Thyroid gland (tissue), 4 donors: ENCODE results near the gene ARHGAP28. TPM values are rescaled to one million over a fixed set of nuclear protein-coding genes. Genes with fewer than 3 reads are reported as not detected.

Source experiments
- DNase-seq, 2 donors: peaks; one replicate each; pipeline ENCODE4 v3.0.0-alpha.2; 2019
- H3K27ac ChIP-seq, 3 donors: fragments of 200-600 bp; sonication (generic); 1 replicate in 2 of 3; 2 replicates in 1 of 3; pipeline ENCODE4 v1.5.1; 2016 to 2019; ENCODE audit warnings: mild to moderate bottlenecking in 1 of 3, moderate library complexity in 1 of 3
- H3K27me3 ChIP-seq: fragments of 200-600 bp; sonication (generic); one replicate; pipeline ENCODE4 v1.5.1; 2019
- H3K36me3 ChIP-seq, 2 donors: fragments of 200-600 bp; sonication (generic); one replicate each; pipeline ENCODE4 v1.5.1; 2016 to 2019
- H3K4me1 ChIP-seq, 2 donors: fragments of 200-600 bp; sonication (generic); one replicate each; pipeline ENCODE4 v1.5.1; 2017 to 2019
- H3K4me3 ChIP-seq, 3 donors: fragments of 200-600 bp; sonication (generic); replicated peaks in 1 of 3; 1 replicate in 2 of 3; 2 replicates in 1 of 3; pipeline ENCODE4 v1.5.1; 2016; ENCODE audit warnings: mild to moderate bottlenecking in 1 of 3
- H3K9me3 ChIP-seq: fragments of 200-600 bp; sonication (generic); one replicate; pipeline ENCODE4 v1.5.1; 2017
- POLR2A ChIP-seq, 2 donors: fragments of 450-650 bp; IDR thresholded peaks; one replicate each; pipeline ENCODE4 v1.6.1; 2017; ENCODE audit warnings: antibody characterized with exemption in 2 of 2, mild to moderate bottlenecking in 2 of 2, moderate library complexity in 1 of 2
- WGBS, 2 donors: methylation state at CpG; one replicate each; pipeline ENCODE4 v1.1.5; 2017; 5-methylcytosine and 5-hydroxymethylcytosine counted together
- intact Hi-C: fragments of 100-400 bp; cut with DNase I; formaldehyde crosslinking; loops from one replicate; pipeline ENCODE4 v1.15.1; 2023
- total RNA-seq, 4 donors: library from RNA; depleted of rRNA; stranded (reverse); fragments of >200 nt; gene quantifications; one replicate each; pipeline ENCODE4 v1.2.3, GENCODE V29; 2016
- TF ChIP-seq, protein P1 (sequence below), 6 experiments: fragments of 200-600 bp in 3 of 6; fragments of 450-650 bp in 3 of 6; sonication (generic) in 3 of 6; IDR thresholded peaks; one replicate each; pipeline ENCODE4 v1.5.1; 2016 to 2019; ENCODE audit warnings: antibody characterized with exemption in 6 of 6, mild to moderate bottlenecking in 2 of 6, inconsistent platforms in 1 of 6, moderate library complexity in 1 of 6

Gene ARHGAP28
- total RNA-seq, 4 donors from 2014 or later, result 2.8 to 26.5 (median 9.1) TPM

DNA sequence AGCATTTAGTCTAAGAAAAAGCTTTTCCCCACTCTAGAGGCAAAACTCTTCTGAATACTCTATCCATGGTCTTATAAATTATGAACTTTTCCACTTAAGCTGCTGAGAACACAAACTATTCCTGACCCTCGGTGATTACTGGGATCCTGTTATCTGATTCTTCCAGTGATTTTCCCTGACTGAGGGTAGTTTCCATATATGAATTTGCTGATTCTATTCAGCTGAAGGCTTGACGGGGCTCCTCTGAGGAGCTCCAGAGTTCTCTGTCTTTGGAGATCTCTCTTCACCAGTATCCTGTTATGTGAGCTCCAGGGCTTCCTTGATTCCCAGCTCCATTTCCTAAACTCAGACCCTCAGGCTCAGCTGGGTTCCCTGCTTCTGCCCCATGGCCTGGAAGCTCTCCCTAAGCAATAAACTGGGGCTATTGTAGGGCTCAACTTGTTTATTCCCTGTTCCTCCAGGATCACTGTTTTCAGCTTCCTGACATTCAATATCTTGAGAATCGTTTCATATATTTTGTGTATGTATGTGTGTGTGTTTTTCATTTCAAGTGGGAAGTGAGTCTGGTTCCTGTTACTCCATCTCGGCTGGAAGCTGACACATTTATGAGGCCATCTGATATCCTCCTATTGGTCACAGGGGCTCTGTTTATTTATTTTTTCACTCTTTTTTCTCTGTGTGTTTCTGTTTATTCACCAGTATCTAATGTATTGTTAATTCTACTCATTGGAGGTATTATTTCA is 78.2 kb downstream of the ARHGAP28 start:
- 67 to 73% methylated on average over 4 of the region's 4 CpGs for WGBS, 2 donors
- DNase-seq, result no peak
- no peaks in the 10 kb centered on the region for H3K4me1 ChIP-seq
- no peaks in the 10 kb centered on the region for H3K36me3 ChIP-seq
- H3K4me3 ChIP-seq, result no peak overlapping the region
- no peaks in the 10 kb centered on the region for H3K9me3 ChIP-seq
- H3K27me3 ChIP-seq, result no peaks in the 10 kb centered on the region
- intact Hi-C loops, result no loop called here
- no peak for TF ChIP-seq POLR2A (IDR thresholded peaks at IDR 0.05)
- TF ChIP-seq, protein P1, sequence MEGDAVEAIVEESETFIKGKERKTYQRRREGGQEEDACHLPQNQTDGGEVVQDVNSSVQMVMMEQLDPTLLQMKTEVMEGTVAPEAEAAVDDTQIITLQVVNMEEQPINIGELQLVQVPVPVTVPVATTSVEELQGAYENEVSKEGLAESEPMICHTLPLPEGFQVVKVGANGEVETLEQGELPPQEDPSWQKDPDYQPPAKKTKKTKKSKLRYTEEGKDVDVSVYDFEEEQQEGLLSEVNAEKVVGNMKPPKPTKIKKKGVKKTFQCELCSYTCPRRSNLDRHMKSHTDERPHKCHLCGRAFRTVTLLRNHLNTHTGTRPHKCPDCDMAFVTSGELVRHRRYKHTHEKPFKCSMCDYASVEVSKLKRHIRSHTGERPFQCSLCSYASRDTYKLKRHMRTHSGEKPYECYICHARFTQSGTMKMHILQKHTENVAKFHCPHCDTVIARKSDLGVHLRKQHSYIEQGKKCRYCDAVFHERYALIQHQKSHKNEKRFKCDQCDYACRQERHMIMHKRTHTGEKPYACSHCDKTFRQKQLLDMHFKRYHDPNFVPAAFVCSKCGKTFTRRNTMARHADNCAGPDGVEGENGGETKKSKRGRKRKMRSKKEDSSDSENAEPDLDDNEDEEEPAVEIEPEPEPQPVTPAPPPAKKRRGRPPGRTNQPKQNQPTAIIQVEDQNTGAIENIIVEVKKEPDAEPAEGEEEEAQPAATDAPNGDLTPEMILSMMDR (IDR thresholded peaks at IDR 0.05), result no peak
- H3K27ac ChIP-seq, result no peak overlapping the region

DNA sequence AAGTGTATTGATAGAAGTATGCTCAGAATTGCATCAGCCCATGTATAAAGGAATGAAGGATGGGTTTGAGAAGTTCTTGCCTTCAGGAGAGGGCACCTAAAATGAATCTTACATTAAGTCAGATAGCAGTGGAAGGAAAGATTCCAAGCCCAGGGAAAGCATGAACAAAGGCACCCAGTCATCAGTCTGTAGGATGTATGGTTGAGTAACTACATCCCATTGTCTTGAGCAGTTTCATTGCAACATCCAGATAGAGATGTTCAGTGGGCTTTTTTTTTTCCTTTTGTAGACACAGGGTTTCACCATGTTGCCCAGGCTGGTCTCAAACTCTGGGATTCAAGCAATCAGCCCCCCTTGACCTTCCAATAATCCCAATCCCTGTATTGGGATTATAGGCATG is 80.7 kb downstream of the ARHGAP28 start:
- Histone ChIP-seq H3K36me3 (no peaks in the 10 kb centered on the region), H3K27me3 (no peaks in the 10 kb centered on the region), H3K9me3 (no peaks in the 10 kb centered on the region), H3K4me3 (no peak overlapping the region), H3K4me1 (no peaks in the 10 kb centered on the region), H3K27ac (no peak overlapping the region)
- DNase-seq, result no peak
- TF ChIP-seq, protein P1 (IDR thresholded peaks at IDR 0.05), result no peak
- TF ChIP-seq POLR2A (IDR thresholded peaks at IDR 0.05), result no peak
- intact Hi-C loops, result no loop called here

DNA sequence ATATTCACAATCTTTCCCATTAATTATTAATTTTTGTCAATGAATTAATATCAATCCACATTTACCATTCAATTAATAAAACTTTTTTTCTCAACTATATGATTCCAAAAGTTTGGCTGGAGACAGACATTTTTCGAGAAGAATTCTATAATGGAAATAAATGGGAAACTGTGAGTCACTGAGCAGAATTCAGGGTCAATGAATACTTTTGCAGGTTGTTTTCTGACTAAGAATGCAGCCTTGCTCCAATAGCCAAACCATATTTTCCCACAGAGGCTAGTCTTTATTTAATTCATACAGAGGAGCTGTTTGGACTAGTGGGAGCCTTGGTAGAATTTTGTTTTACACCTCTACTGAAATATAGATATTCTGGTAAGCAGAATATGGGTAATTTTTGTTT is 82.3 kb downstream of the ARHGAP28 start:
- no peaks in the 10 kb centered on the region for H3K9me3 ChIP-seq
- TF ChIP-seq, protein P1 (IDR thresholded peaks at IDR 0.05), result no peak
- TF ChIP-seq POLR2A (IDR thresholded peaks at IDR 0.05), result no peak
- H3K27ac ChIP-seq, result no peak overlapping the region
- WGBS, 2 donors, result 85 to 93% methylated on average over 1 of the region's 1 CpG
- intact Hi-C loops, result no loop called here
- H3K4me1 ChIP-seq, result no peaks in the 10 kb centered on the region
- H3K27me3 ChIP-seq, result no peaks in the 10 kb centered on the region
- no peaks in the 10 kb centered on the region for H3K36me3 ChIP-seq
- DNase-seq, result no peak
- no peak overlapping the region for H3K4me3 ChIP-seq

DNA sequence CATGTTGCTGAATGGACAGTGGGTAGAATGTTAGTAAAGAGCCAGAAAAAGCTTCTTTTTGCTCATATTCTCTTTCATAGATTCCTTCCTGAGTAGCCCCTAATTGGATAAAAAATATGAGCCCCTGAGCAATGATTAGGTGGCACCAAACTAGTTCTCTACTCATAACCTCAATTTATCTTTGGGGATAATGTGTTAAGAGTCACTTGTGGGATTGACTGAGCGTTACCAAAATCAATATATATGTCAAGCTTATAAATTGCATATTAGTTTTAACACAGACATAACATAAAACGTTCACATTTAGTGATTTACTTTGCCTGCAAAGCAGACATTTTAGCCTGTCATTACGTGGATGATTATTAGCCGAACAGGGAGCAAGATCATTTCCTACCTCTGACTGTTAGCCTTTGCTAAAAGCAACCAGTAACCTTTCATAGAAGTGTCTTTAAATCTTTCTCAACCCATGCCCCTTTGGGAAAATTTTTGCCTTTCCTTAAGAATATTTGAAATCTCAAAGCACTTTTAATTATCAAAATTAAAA is 85.4 kb downstream of the ARHGAP28 start:
- no peaks in the 10 kb centered on the region for H3K9me3 ChIP-seq
- H3K4me1 ChIP-seq, result peaks cover 0 to 6% of the 10 kb centered on the region in 2 donors
- DNase-seq, result no peak
- no peaks in the 10 kb centered on the region for H3K36me3 ChIP-seq
- intact Hi-C loops, result no loop called here
- H3K27ac ChIP-seq, result no peak overlapping the region
- H3K4me3 ChIP-seq, result no peak overlapping the region
- TF ChIP-seq, protein P1 (IDR thresholded peaks at IDR 0.05), result no peak
- no peak for TF ChIP-seq POLR2A (IDR thresholded peaks at IDR 0.05)
- no peaks in the 10 kb centered on the region for H3K27me3 ChIP-seq
- WGBS, 2 donors, result 89 to 93% methylated on average over 4 of the region's 4 CpGs

DNA sequence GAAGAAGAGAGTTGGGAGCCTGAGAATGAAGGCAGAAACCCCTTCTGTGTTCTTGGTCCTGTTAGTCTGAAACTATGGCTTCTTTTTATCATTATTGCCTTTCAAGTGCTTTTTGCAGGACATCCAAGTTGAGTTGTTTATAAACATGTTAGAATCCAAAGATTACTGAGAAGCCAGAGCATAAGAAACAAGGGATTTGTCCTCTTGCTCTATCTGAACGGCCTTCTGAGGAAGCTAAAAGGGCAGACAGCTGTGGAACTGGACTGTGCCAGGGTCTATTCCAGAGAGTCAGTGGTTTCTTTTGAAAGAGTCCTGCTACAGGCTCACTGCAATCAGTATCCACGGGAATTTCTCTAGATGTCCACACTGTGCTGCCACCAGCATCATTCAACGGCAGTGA is 86.6 kb downstream of the ARHGAP28 start:
- no peaks in the 10 kb centered on the region for H3K27me3 ChIP-seq
- H3K4me3 ChIP-seq, result no peak overlapping the region
- WGBS, 2 donors, result 77 to 87% methylated on average over 3 of the region's 3 CpGs
- H3K27ac ChIP-seq, result no peak overlapping the region
- intact Hi-C loops, result no loop called here
- H3K36me3 ChIP-seq, result no peaks in the 10 kb centered on the region
- H3K4me1 ChIP-seq, result peaks cover 1 to 8% of the 10 kb centered on the region in 2 donors
- TF ChIP-seq, protein P1 (IDR thresholded peaks at IDR 0.05), result no peak
- TF ChIP-seq POLR2A (IDR thresholded peaks at IDR 0.05), result no peak
- no peak for DNase-seq
- no peaks in the 10 kb centered on the region for H3K9me3 ChIP-seq
